HG03045 (cell line): ENCODE measurements around the gene PDS5B.
"Not testable (repeated sequence)": the region's sequence is repeated elsewhere in the genome, so short reads cannot be mapped to it uniquely, and the experiment has no call there.

Source experiments
- ATAC-seq: cut with Tn5 transposase; IDR thresholded peaks from one replicate; pipeline ENCODE4 v1.9.1; 2021; ENCODE audit warnings: mild to moderate bottlenecking, moderate library complexity; ENCODE audit not compliant: unreplicated experiment

PDS5B gene

GRCh38 chr13:32783067-32783466 lies 196.8 kb downstream of the PDS5B start:
- ATAC-seq, result no peak

GRCh38 chr13:32790731-32791130 lies 204.5 kb downstream of the PDS5B start:
- ATAC-seq, result no peak

GRCh38 chr13:32791545-32792172 lies 205.4 kb downstream of the PDS5B start:
- ATAC-seq, result peak; percentile 72

GRCh38 chr13:32796754-32797153 lies 210.5 kb downstream of the PDS5B start:
- no peak for ATAC-seq

GRCh38 chr13:32802159-32802558 lies 215.9 kb downstream of the PDS5B start:
- no peak for ATAC-seq

- ATAC-seq, result no peak
Measured at GRCh38 chr13:32804673-32805230, 218.5 kb downstream of the PDS5B start.

GRCh38 chr13:32811297-32811800 lies 225.1 kb downstream of the PDS5B start:
- peak; percentile 78 for ATAC-seq

GRCh38 chr13:32821149-32821688 lies 235.0 kb downstream of the PDS5B start:
- ATAC-seq, result no peak

GRCh38 chr13:32822771-32823170 lies 236.5 kb downstream of the PDS5B start:
- ATAC-seq, result no peak

GRCh38 chr13:32823597-32823996 lies 237.3 kb downstream of the PDS5B start:
- no peak for ATAC-seq

GRCh38 chr13:32824061-32824460 lies 237.8 kb downstream of the PDS5B start:
- ATAC-seq, result no peak

GRCh38 chr13:32824675-32825074 lies 238.4 kb downstream of the PDS5B start:
- ATAC-seq, result no peak

- no peak for ATAC-seq
Measured at GRCh38 chr13:32825481-32825880, 239.2 kb downstream of the PDS5B start.

- not testable (repeated sequence) for ATAC-seq
Measured at GRCh38 chr13:32826372-32826771, 240.1 kb downstream of the PDS5B start.
